Left ventricle myocardium inferior (tissue), 1 donor: Measurements from ENCODE around the gene MYO5B. TPM values are rescaled to one million over a fixed set of nuclear protein-coding genes. Genes with fewer than 3 reads are reported as not detected.

Source experiments
- DNase-seq: peaks from one replicate; pipeline ENCODE4 v3.0.0-alpha.2; 2020
- H3K27ac ChIP-seq: fragments of 200-600 bp; replicated peaks from 2 replicates; pipeline ENCODE4 v1.8.0; 2021
- H3K27me3 ChIP-seq: fragments of 200-600 bp; 2 replicates; pipeline ENCODE4 v1.8.0; 2021; ENCODE audit warnings: low read depth
- H3K36me3 ChIP-seq: fragments of 200-600 bp; 2 replicates; pipeline ENCODE4 v1.8.0; 2021
- H3K4me1 ChIP-seq: fragments of 200-600 bp; 2 replicates; pipeline ENCODE4 v1.8.0; 2021
- H3K4me3 ChIP-seq: fragments of 200-600 bp; 2 replicates; pipeline ENCODE4 v1.8.0; 2021; ENCODE audit warnings: mild to moderate bottlenecking, moderate library complexity
- H3K9me3 ChIP-seq: fragments of 200-600 bp; replicated peaks from 2 replicates; pipeline ENCODE4 v1.8.0; 2021
- intact Hi-C: fragments of 100-400 bp; cut with micrococcal nuclease; formaldehyde crosslinking; loops from one replicate; pipeline ENCODE4 v1.11.0; 2022
- total RNA-seq: library from RNA; stranded (reverse); fragmentation: NEBNext Ultra II Directional; extraction: Animal tissue kit (Norgen Biotek cat#: 25700); gene quantifications from one replicate; pipeline ENCODE4 v1.2.1, GENCODE V29; 2021
- TF ChIP-seq, protein P1 (sequence below): fragments of 200-600 bp; IDR thresholded peaks from 2 replicates; pipeline ENCODE4 v1.8.0; 2021; ENCODE audit warnings: antibody characterized with exemption, mild to moderate bottlenecking, borderline replicate concordance
- donor health status: DM: no; HTN: yes; CAD: no; lungs with severe emphysema.

MYO5B gene
- total RNA-seq, 1 donor from 2014 or later: 0.44 TPM

DNA sequence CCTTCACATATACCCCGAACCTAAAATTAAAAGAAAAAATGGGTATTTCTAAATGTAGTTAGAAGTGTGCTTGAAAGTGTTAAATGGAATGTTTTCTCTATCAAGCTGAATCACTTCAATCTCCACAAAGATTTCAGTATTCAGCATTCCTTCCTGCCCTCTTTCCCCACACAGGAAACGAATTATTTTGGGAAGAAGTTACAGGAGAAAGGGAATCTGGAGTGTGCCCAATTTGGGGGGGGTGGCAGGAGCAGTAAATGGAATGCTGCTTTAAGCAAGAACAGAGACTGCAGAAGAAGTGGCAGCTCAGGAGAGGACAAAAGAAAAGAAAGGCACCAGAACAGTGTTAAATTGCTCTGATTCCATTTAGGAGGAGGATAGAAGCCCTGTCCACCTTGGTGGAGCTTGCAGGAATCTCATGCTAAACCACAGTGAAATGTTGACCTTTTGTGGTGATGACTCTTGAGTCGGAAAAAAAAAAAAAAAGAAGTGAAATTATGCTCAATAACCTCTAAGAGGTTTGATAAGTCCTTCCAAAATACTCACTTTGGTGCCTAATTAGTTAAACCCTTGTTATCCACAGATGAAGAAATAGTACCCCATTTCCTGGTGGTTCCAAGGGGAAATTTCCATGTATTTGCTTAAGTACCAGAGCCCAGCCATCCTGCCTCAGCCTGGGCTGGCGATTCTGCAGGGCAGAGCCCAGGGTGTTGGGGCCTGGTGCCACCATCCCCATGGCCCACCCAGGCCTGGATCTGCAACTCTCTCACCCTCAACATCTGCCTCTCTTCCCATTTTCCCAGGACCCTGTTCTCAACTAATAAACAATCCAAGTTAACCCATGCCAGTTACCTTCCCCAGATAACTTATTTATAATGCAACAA is 56.5 kb downstream of the MYO5B start:
- TF ChIP-seq, protein P1, sequence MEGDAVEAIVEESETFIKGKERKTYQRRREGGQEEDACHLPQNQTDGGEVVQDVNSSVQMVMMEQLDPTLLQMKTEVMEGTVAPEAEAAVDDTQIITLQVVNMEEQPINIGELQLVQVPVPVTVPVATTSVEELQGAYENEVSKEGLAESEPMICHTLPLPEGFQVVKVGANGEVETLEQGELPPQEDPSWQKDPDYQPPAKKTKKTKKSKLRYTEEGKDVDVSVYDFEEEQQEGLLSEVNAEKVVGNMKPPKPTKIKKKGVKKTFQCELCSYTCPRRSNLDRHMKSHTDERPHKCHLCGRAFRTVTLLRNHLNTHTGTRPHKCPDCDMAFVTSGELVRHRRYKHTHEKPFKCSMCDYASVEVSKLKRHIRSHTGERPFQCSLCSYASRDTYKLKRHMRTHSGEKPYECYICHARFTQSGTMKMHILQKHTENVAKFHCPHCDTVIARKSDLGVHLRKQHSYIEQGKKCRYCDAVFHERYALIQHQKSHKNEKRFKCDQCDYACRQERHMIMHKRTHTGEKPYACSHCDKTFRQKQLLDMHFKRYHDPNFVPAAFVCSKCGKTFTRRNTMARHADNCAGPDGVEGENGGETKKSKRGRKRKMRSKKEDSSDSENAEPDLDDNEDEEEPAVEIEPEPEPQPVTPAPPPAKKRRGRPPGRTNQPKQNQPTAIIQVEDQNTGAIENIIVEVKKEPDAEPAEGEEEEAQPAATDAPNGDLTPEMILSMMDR: no peak
- Histone ChIP-seq H3K4me1 (no peaks in the 10 kb centered on the region), H3K27me3 (peaks cover 54% of the 10 kb centered on the region), H3K27ac (no peak overlapping the region), H3K36me3 (no peaks in the 10 kb centered on the region), H3K9me3 (no peaks in the 10 kb centered on the region), H3K4me3 (no peak overlapping the region)
- intact Hi-C loops: no loop called here
- no peak for DNase-seq

DNA sequence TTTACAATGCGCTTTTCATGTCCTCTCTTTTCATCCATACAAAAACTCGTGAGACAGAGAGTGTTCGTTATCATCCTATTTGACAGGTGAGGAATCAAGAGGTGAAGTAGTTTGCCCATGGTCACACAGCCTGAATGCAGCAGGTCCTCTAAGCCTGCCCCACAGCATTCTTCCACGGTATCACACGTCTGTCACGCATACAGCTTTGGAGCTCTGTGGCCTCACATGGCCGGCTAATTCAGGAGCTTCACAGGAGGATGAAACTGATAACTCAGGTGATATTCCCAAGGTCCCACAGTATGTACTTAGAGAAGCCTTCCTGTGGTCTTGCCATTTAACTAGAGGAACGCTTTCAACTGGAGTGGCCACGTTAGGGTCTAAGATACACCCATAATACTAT is 59.0 kb downstream of the MYO5B start:
- intact Hi-C loops: no loop called here
- no peaks in the 10 kb centered on the region for H3K4me1 ChIP-seq
- no peak overlapping the region for H3K4me3 ChIP-seq
- no peak for DNase-seq
- peaks cover 62% of the 10 kb centered on the region for H3K27me3 ChIP-seq
- no peaks in the 10 kb centered on the region for H3K36me3 ChIP-seq
- no peak overlapping the region for H3K27ac ChIP-seq
- H3K9me3 ChIP-seq: no peaks in the 10 kb centered on the region
- TF ChIP-seq, protein P1: no peak

DNA sequence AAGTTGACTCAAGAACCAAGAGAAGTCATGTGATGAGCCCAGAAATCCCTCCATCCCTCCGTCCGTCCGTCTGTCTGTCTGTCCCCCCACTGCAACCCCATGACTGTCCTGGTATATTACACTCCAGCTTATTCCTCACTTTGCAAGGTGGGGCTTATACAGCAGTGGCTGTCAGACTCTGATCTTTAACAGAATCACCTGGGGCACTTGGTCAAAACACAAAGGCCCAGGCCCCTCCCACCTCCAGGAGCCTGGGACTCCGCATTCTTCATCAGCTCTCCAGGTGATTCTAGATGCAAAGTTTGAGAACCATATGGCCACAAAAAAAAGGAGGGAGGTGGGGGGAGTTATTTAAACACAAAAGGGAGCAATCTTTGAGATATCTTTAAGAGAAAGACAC is 61.4 kb downstream of the MYO5B start:
- DNase-seq: no peak
- H3K27ac ChIP-seq: no peak overlapping the region
- no peaks in the 10 kb centered on the region for H3K9me3 ChIP-seq
- H3K36me3 ChIP-seq: no peaks in the 10 kb centered on the region
- H3K27me3 ChIP-seq: peaks cover 86% of the 10 kb centered on the region
- H3K4me3 ChIP-seq: no peak overlapping the region
- intact Hi-C loops: no loop called here
- H3K4me1 ChIP-seq: no peaks in the 10 kb centered on the region
- TF ChIP-seq, protein P1: no peak

DNA sequence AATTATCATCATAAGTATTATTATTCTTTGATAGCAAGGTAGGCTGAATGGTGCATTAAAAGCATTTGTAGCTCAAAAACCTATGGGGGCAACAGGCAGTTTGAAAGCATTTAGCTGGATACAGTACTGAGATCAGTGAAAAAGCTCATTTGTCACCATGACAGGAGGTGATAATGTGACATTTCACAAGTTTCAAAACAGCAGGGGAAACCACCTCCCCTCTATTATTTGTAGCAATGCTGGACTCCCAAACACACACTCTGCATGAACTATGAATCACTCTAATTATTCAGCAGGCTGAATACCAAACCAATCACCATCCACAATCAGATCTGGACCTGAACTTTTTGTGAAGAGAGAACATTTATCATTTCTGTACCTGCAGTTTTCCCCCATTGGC is 63.4 kb downstream of the MYO5B start:
- Histone ChIP-seq H3K4me1 (no peaks in the 10 kb centered on the region), H3K9me3 (no peaks in the 10 kb centered on the region), H3K27me3 (peaks cover 95% of the 10 kb centered on the region), H3K27ac (no peak overlapping the region), H3K36me3 (no peaks in the 10 kb centered on the region), H3K4me3 (no peak overlapping the region)
- no peak for DNase-seq
- intact Hi-C loops: no loop called here
- TF ChIP-seq, protein P1: no peak

DNA sequence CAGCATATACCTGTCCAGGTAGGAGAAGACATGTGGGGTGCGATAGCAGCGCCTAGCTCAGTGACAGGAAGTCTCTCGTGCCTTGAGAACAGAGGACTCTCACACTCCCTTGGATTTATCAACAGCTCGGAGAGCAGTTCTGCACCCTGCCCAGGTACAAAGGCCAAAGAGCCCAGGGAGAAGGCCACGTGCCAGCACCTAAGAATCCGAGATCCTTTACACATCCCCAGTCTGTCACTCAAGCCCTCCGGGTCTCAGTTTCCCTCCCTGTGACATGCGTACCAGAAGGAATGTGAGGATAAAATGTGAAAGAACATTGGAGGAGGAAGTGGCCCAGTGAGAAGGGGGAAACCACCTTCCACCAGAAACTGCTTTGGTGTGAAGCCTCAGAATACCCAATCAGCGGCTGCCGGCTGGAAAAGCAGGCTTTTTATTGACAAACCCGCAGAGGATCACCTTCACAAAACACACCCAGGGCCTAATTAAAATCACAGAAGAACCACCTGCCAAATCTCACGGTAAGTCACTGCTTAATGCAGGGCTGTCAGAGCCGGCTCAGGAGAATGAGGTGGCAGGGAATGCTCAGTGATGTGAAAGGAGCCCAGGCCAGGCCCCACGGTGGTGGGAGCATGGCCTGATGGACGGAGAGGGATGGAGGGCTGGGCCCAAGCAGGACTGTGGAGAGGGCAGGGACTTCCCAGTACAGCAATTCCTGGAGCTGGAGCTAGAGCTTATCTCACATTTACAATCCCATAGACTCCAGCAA is 66.3 kb downstream of the MYO5B start:
- TF ChIP-seq, protein P1: no peak
- H3K36me3 ChIP-seq: no peaks in the 10 kb centered on the region

More for the DNA sequence above, 66.3 kb downstream of the MYO5B start:
- Histone ChIP-seq H3K27me3 (peaks cover 70% of the 10 kb centered on the region), H3K4me3 (no peak overlapping the region), H3K27ac (no peak overlapping the region), H3K4me1 (no peaks in the 10 kb centered on the region), H3K9me3 (no peaks in the 10 kb centered on the region)
- intact Hi-C loops: no loop called here
- DNase-seq: no peak
